ENCODE measurements around the gene C17orf114.

Gene C17orf114

DNA sequence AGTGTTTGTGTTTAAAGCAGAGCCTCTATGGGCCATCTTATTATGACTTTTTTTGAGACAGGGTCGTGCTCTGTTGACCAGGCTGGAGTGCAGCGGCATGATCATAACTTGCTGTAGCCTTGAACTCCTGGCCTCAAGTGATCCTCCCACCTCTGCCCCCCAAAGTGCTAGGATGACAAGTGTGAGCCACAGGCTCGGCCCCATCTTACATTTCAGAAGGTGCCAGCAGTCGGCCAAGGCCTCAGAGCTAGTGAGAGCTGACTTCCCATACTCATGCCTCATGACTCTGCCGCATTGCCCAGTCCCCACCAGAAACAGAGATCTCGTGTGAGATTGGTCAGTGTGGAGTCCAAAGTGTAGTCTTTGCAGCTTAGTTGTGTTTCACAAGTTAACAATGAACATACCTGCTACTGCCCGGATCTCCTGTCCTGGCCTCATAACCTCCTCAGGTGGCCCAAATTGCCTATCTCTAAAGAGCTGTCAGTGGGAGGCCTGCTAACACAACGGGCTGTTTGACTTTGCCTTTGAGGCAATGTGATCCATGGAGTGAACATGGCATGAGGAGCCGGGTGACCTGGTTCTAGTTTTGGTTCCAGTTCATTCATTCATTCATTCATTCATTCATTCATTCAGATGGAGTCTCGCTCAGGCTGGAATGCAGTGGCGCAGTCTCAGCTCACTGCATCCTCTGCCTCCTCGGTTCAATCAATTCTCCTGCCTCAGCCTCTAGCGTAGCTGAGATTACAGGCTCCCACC, 44.7 kb upstream of the C17orf114 start (continued):
- TF ChIP-seq ZNF709 (CRISPR knock-in tag; IDR thresholded peaks at IDR 0.05) (no peak), ZEB1 (IDR thresholded peaks at IDR 0.05; ENCODE audit: insufficient replicate concordance, low read depth) (peak; percentile 35), SP2 (CRISPR knock-in tag; IDR thresholded peaks at IDR 0.05) (no peak), ZBTB8A (CRISPR knock-in tag; IDR thresholded peaks at IDR 0.05; ENCODE audit: borderline replicate concordance, low read depth) (no peak), MAFG (CRISPR knock-in tag; IDR thresholded peaks at IDR 0.05) (no peak), ARNTL (CRISPR knock-in tag; IDR thresholded peaks at IDR 0.05) (no peak), MLLT10 (CRISPR knock-in tag; IDR thresholded peaks at IDR 0.05) (peak; percentile 72; the same call in 1 of the 2 replicates), ZNF775 (CRISPR knock-in tag; IDR thresholded peaks at IDR 0.05; ENCODE audit: borderline replicate concordance) (no peak), THYN1 (CRISPR knock-in tag; IDR thresholded peaks at IDR 0.05; ENCODE audit: borderline replicate concordance, low read depth) (no peak)
- TF ChIP-seq, protein P1, sequence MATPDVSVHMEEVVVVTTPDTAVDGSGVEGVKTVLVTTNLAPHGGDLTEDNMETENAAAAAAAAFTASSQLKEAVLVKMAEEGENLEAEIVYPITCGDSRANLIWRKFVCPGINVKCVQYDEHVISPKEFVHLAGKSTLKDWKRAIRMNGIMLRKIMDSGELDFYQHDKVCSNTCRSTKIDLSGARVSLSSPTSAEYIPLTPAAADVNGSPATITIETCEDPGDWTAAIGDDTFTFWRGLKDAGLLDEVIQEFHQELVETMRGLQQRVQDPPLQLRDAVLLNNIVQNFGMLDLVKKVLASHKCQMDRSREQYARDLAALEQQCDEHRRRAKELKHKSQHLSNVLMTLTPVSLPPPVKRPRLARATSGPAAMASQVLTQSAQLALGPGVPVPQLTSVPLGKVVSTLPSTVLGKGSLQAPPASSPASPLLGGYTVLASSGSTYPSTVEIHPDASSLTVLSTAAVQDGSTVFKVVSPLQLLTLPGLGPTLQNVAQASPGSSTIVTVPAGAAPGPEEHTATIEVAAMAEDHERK (CRISPR knock-in tag; IDR thresholded peaks at IDR 0.05; ENCODE audit: low read depth) = no peak
- TF ChIP-seq, protein P2, sequence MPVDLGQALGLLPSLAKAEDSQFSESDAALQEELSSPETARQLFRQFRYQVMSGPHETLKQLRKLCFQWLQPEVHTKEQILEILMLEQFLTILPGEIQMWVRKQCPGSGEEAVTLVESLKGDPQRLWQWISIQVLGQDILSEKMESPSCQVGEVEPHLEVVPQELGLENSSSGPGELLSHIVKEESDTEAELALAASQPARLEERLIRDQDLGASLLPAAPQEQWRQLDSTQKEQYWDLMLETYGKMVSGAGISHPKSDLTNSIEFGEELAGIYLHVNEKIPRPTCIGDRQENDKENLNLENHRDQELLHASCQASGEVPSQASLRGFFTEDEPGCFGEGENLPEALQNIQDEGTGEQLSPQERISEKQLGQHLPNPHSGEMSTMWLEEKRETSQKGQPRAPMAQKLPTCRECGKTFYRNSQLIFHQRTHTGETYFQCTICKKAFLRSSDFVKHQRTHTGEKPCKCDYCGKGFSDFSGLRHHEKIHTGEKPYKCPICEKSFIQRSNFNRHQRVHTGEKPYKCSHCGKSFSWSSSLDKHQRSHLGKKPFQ (CRISPR knock-in tag; IDR thresholded peaks at IDR 0.05; ENCODE audit: insufficient replicate concordance) = no peak
- TF ChIP-seq, protein P3, sequence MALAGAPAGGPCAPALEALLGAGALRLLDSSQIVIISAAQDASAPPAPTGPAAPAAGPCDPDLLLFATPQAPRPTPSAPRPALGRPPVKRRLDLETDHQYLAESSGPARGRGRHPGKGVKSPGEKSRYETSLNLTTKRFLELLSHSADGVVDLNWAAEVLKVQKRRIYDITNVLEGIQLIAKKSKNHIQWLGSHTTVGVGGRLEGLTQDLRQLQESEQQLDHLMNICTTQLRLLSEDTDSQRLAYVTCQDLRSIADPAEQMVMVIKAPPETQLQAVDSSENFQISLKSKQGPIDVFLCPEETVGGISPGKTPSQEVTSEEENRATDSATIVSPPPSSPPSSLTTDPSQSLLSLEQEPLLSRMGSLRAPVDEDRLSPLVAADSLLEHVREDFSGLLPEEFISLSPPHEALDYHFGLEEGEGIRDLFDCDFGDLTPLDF (CRISPR knock-in tag; IDR thresholded peaks at IDR 0.05) = no peak
- TF ChIP-seq, protein P4, sequence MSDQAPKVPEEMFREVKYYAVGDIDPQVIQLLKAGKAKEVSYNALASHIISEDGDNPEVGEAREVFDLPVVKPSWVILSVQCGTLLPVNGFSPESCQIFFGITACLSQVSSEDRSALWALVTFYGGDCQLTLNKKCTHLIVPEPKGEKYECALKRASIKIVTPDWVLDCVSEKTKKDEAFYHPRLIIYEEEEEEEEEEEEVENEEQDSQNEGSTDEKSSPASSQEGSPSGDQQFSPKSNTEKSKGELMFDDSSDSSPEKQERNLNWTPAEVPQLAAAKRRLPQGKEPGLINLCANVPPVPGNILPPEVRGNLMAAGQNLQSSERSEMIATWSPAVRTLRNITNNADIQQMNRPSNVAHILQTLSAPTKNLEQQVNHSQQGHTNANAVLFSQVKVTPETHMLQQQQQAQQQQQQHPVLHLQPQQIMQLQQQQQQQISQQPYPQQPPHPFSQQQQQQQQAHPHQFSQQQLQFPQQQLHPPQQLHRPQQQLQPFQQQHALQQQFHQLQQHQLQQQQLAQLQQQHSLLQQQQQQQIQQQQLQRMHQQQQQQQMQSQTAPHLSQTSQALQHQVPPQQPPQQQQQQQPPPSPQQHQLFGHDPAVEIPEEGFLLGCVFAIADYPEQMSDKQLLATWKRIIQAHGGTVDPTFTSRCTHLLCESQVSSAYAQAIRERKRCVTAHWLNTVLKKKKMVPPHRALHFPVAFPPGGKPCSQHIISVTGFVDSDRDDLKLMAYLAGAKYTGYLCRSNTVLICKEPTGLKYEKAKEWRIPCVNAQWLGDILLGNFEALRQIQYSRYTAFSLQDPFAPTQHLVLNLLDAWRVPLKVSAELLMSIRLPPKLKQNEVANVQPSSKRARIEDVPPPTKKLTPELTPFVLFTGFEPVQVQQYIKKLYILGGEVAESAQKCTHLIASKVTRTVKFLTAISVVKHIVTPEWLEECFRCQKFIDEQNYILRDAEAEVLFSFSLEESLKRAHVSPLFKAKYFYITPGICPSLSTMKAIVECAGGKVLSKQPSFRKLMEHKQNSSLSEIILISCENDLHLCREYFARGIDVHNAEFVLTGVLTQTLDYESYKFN (CRISPR knock-in tag; conservative IDR thresholded peaks at IDR 0.05) = 0 out of 2 replicates have a peak, but pooled peaks have one; percentile 20
